H1 (cell line): ENCODE measurements around the gene PPFIBP2.
"Not testable (repeated sequence)": the region's sequence is repeated elsewhere in the genome, so short reads cannot be mapped to it uniquely, and the experiment has no call there.

Experiments used
- CBX8 ChIP-seq: fragments of 300-800, 300-1000 bp; sonication (generic); IDR thresholded peaks from 2 replicates; pipeline ENCODE4 v1.7.1; 2016; ENCODE audit warnings: low read depth, low read length, borderline replicate concordance
- CHD2 ChIP-seq: IDR thresholded peaks from 2 replicates; pipeline ENCODE4 v1.6.1; 2012; ENCODE audit warnings: low read length, improper control_type of control experiment
- EGR1 ChIP-seq: IDR thresholded peaks from 2 replicates; pipeline ENCODE4 v1.6.1; 2011; ENCODE audit warnings: low read depth, low read length, borderline replicate concordance
- FOSL1 ChIP-seq: IDR thresholded peaks from 2 replicates; pipeline ENCODE4 v1.6.1; 2011; ENCODE audit warnings: mild to moderate bottlenecking, low read depth, low read length, moderate library complexity; ENCODE audit not compliant: insufficient read depth
- KDM5A ChIP-seq: fragments of 200-600 bp; IDR thresholded peaks from 2 replicates; pipeline ENCODE4 v1.7.1; 2012; ENCODE audit warnings: mild to moderate bottlenecking, low read length, inconsistent platforms, mixed read lengths
- NRF1 ChIP-seq: IDR thresholded peaks from 2 replicates; pipeline ENCODE4 v1.6.1; 2011; ENCODE audit warnings: mild to moderate bottlenecking, low read depth, low read length, improper control_type of control experiment
- PHF8 ChIP-seq: fragments of 200-600 bp; sonication (generic); conservative IDR thresholded peaks from 2 replicates; pipeline ENCODE4 v1.7.1; 2012; ENCODE audit warnings: low read depth, mild to moderate bottlenecking, inconsistent platforms, low read length, moderate library complexity
- POLR2A ChIP-seq, 2 experiments: IDR thresholded peaks; 1 replicate in 1 of 2; 2 replicates in 1 of 2; pipeline ENCODE4 v1.6.1; 2011; ENCODE audit warnings: low read depth in 2 of 2, low read length in 2 of 2, mild to moderate bottlenecking in 2 of 2; ENCODE audit errors: control extremely low read depth in 1 of 2
- RAD21 ChIP-seq, 2 experiments: IDR thresholded peaks in 1 of 2; conservative IDR thresholded peaks in 1 of 2; 2 replicates each; pipeline ENCODE4 v1.6.1; 2011; ENCODE audit warnings: low read depth in 2 of 2, low read length in 2 of 2, improper control_type of control experiment in 1 of 2, inconsistent platforms in 1 of 2, mild to moderate bottlenecking in 1 of 2, moderate library complexity in 1 of 2
- SP2 ChIP-seq: IDR thresholded peaks from 2 replicates; pipeline ENCODE4 v1.6.1; 2012; ENCODE audit warnings: mild to moderate bottlenecking, low read length, inconsistent platforms
- TF ChIP-seq, protein P1 (sequence below), 3 experiments: IDR thresholded peaks; 1 replicate in 2 of 3; 2 replicates in 1 of 3; pipeline versions ENCODE4 v1.5.1 to v1.6.1; 2011; ENCODE audit warnings: low read length in 3 of 3, mild to moderate bottlenecking in 3 of 3, inconsistent platforms in 2 of 3, low read depth in 1 of 3, moderate library complexity in 1 of 3; ENCODE audit not compliant: insufficient read depth in 1 of 3; ENCODE audit errors: control extremely low read depth in 1 of 3
- TF ChIP-seq, protein P2 (sequence below): fragments of 300-600 bp; sonication (generic); IDR thresholded peaks from 2 replicates; pipeline ENCODE4 v1.7.1; 2012; ENCODE audit warnings: low read length, moderate library complexity, mild to moderate bottlenecking, inconsistent platforms; ENCODE audit not compliant: insufficient replicate concordance

DNA sequence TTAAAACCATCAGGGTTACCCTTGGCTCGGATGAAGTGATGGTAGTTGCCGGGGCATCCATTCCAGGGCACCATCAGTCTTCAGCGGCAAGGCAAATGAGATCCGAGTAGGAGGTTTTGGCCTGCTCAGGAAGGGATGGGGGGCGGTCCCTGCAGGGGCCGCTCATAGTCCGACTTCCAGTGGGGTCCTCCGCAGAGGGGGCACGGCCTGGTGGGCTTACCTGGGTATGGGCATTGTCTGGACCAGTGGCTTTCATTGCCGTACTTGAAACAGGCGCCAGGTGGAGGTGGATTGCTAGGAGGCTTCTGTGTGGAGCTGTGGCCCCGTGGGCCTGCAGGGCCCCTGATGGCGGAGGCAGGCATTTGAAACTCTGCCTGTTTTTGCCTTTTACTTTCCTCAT, 3.9 kb downstream of the PPFIBP2 start:
- TF ChIP-seq, protein P1, sequence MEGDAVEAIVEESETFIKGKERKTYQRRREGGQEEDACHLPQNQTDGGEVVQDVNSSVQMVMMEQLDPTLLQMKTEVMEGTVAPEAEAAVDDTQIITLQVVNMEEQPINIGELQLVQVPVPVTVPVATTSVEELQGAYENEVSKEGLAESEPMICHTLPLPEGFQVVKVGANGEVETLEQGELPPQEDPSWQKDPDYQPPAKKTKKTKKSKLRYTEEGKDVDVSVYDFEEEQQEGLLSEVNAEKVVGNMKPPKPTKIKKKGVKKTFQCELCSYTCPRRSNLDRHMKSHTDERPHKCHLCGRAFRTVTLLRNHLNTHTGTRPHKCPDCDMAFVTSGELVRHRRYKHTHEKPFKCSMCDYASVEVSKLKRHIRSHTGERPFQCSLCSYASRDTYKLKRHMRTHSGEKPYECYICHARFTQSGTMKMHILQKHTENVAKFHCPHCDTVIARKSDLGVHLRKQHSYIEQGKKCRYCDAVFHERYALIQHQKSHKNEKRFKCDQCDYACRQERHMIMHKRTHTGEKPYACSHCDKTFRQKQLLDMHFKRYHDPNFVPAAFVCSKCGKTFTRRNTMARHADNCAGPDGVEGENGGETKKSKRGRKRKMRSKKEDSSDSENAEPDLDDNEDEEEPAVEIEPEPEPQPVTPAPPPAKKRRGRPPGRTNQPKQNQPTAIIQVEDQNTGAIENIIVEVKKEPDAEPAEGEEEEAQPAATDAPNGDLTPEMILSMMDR (IDR thresholded peaks at IDR 0.05; ENCODE audit: control extremely low read depth in 1 of 3, insufficient read depth in 1 of 3, low read depth in 1 of 3, low read length in 3 of 3) = not testable (repeated sequence)
- TF ChIP-seq, protein P2, sequence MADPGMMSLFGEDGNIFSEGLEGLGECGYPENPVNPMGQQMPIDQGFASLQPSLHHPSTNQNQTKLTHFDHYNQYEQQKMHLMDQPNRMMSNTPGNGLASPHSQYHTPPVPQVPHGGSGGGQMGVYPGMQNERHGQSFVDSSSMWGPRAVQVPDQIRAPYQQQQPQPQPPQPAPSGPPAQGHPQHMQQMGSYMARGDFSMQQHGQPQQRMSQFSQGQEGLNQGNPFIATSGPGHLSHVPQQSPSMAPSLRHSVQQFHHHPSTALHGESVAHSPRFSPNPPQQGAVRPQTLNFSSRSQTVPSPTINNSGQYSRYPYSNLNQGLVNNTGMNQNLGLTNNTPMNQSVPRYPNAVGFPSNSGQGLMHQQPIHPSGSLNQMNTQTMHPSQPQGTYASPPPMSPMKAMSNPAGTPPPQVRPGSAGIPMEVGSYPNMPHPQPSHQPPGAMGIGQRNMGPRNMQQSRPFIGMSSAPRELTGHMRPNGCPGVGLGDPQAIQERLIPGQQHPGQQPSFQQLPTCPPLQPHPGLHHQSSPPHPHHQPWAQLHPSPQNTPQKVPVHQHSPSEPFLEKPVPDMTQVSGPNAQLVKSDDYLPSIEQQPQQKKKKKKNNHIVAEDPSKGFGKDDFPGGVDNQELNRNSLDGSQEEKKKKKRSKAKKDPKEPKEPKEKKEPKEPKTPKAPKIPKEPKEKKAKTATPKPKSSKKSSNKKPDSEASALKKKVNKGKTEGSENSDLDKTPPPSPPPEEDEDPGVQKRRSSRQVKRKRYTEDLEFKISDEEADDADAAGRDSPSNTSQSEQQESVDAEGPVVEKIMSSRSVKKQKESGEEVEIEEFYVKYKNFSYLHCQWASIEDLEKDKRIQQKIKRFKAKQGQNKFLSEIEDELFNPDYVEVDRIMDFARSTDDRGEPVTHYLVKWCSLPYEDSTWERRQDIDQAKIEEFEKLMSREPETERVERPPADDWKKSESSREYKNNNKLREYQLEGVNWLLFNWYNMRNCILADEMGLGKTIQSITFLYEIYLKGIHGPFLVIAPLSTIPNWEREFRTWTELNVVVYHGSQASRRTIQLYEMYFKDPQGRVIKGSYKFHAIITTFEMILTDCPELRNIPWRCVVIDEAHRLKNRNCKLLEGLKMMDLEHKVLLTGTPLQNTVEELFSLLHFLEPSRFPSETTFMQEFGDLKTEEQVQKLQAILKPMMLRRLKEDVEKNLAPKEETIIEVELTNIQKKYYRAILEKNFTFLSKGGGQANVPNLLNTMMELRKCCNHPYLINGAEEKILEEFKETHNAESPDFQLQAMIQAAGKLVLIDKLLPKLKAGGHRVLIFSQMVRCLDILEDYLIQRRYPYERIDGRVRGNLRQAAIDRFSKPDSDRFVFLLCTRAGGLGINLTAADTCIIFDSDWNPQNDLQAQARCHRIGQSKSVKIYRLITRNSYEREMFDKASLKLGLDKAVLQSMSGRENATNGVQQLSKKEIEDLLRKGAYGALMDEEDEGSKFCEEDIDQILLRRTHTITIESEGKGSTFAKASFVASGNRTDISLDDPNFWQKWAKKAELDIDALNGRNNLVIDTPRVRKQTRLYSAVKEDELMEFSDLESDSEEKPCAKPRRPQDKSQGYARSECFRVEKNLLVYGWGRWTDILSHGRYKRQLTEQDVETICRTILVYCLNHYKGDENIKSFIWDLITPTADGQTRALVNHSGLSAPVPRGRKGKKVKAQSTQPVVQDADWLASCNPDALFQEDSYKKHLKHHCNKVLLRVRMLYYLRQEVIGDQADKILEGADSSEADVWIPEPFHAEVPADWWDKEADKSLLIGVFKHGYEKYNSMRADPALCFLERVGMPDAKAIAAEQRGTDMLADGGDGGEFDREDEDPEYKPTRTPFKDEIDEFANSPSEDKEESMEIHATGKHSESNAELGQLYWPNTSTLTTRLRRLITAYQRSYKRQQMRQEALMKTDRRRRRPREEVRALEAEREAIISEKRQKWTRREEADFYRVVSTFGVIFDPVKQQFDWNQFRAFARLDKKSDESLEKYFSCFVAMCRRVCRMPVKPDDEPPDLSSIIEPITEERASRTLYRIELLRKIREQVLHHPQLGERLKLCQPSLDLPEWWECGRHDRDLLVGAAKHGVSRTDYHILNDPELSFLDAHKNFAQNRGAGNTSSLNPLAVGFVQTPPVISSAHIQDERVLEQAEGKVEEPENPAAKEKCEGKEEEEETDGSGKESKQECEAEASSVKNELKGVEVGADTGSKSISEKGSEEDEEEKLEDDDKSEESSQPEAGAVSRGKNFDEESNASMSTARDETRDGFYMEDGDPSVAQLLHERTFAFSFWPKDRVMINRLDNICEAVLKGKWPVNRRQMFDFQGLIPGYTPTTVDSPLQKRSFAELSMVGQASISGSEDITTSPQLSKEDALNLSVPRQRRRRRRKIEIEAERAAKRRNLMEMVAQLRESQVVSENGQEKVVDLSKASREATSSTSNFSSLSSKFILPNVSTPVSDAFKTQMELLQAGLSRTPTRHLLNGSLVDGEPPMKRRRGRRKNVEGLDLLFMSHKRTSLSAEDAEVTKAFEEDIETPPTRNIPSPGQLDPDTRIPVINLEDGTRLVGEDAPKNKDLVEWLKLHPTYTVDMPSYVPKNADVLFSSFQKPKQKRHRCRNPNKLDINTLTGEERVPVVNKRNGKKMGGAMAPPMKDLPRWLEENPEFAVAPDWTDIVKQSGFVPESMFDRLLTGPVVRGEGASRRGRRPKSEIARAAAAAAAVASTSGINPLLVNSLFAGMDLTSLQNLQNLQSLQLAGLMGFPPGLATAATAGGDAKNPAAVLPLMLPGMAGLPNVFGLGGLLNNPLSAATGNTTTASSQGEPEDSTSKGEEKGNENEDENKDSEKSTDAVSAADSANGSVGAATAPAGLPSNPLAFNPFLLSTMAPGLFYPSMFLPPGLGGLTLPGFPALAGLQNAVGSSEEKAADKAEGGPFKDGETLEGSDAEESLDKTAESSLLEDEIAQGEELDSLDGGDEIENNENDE = not testable (repeated sequence)
- TF ChIP-seq POLR2A (IDR thresholded peaks at IDR 0.05; ENCODE audit: control extremely low read depth in 1 of 2, low read depth in 2 of 2, low read length in 2 of 2); CHD2; KDM5A; PHF8; SP2; NRF1; RAD21 (IDR thresholded peaks at IDR 0.05 in 1 of 2, conservative IDR thresholded peaks at IDR 0.05 in 1 of 2; ENCODE audit: low read depth in 2 of 2, low read length in 2 of 2); FOSL1; EGR1; CBX8: not testable (repeated sequence)
